Cardiac septum (tissue), 1 donor: ENCODE data around the gene FBP2. TPM values are rescaled to one million over a fixed set of nuclear protein-coding genes. Genes with fewer than 3 reads are reported as not detected.
"Not testable (repeated sequence)": the region's sequence is repeated elsewhere in the genome, so short reads cannot be mapped to it uniquely, and the experiment has no call there.

Source experiments
- DNase-seq: peaks from one replicate; pipeline ENCODE4 v3.0.0-alpha.2; 2020; ENCODE audit warnings: low spot score
- intact Hi-C: fragments of 100-400 bp; cut with DNase I; formaldehyde crosslinking; loops from one replicate; pipeline ENCODE4 v1.14.0; 2022
- total RNA-seq: library from RNA; stranded (reverse); fragmentation: NEBNext Ultra II Directional; extraction: Animal tissue kit (Norgen Biotek cat#: 25700); gene quantifications from one replicate; pipeline ENCODE4 v1.2.1, GENCODE V29; 2021
- donor health status: DM: no; HTN: no; CAD: no.

FBP2 gene
- total RNA-seq, 1 donor from 2014 or later = not detected

GRCh38 chr9:94568250-94568889 lies 25.3 kb downstream of the FBP2 start:
- DNase-seq = no peak
- intact Hi-C loops = no loop called here

DNA sequence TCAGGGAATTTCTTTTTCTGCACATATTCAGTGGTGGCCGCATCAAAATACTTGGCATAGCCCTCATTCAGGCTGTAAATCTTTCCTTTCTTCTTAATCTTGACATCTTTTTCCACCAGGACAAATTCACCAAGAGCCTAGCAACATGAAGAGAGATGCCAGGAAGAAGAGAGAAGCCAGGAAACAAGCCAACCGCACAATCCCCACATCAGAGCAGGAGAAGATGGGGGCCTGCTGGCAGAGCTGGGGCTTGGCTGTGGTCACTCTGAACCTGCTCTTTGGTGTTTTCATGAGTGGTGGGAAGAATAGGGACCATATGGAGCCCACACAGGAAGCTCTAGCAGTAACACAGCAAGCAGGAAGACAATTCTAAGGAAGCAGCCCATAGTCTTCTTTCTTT lies 26.4 kb downstream of the FBP2 start:
- DNase-seq = no peak
- intact Hi-C loops = no loop called here

- intact Hi-C loops = no loop called here
These were observed 27.1 kb downstream of the FBP2 start for GRCh38 chr9:94566550-94566949.

GRCh38 chr9:94564279-94564678 lies 29.3 kb downstream of the FBP2 start:
- intact Hi-C loops, DNase-seq: not testable (repeated sequence)

More at GRCh38 chr9:94566550-94566949, 27.1 kb downstream of the FBP2 start:
- DNase-seq = no peak

DNA sequence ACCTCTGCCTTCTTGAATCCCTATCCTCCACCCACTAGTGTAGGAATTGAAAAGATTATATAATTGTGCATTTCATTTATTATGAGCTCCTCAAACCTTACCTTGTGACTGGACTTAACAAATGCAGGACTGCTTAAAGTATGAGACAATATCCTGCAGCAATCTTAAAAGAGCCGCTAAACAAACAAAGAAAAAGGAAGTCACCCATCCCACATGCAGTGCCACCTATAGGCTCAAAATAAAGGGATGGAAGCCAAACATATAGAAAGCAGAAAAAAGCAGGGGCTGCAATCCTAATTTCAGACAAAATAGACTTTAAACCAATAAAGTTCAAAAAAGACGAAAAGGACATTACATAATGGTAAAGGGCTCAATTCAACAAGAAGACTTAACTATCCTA lies 30.1 kb downstream of the FBP2 start:
- intact Hi-C loops = no loop called here
- DNase-seq = no peak

GRCh38 chr9:94560237-94560636 lies 33.4 kb downstream of the FBP2 start:
- intact Hi-C loops = no loop called here
- no peak for DNase-seq

- intact Hi-C loops = no loop called here
- DNase-seq = no peak
These were observed 36.2 kb downstream of the FBP2 start for GRCh38 chr9:94557376-94557775.

GRCh38 chr9:94554439-94555331 lies 38.9 kb downstream of the FBP2 start, which contains the start of gene PCAT7:
Gene PCAT7 (plus strand): TSS chr9:94555083.
- intact Hi-C loops = no loop called here
- DNase-seq = no peak

- intact Hi-C loops = no loop called here
- DNase-seq = no peak
These were observed 39.6 kb downstream of the FBP2 start for GRCh38 chr9:94554078-94554438.

DNA sequence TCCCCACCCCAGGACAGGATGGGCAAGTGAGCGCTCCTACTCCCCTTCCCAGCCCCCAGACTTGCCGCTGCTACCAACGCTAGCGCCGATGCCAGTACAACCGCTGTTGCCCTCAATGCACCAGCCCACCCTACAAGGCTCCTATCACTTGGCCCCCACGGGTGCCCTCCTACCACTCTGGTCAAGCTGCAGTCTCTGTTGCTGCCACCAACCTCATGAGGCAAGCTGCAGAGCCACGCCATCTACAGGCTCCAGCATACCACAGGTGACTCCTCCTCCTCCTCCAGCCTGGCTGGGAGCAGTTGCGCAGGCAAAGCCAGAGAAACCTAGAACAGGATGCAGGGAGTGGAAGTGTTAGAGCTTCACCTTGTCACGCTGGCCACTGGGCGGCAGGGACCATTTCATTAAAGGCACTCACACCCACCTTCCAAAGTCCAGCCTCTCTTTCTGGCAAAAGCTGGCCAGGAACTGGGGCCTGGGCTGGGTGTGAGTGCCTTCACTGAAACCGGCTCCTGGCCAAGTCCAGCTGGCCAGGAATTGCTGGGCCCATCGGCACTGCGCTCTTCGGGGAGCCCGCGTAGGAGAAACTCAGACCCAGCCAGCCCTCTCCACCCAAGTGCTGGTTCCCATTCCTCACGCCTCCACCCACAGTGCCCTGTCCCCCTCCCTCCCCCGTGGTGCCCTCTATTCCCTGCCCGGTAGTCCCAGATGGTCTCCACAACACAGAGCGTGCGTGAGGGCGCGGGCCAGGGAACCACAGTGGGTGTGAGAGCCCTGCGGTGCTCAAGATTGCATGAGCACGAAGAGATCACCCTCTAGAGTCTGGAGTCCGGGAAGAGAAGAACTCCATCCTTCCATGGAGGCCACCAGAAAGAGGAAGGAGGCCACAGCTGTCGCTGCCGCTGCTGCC lies 40.3 kb downstream of the FBP2 start:
- intact Hi-C loops = no loop called here
- DNase-seq = no peak

DNA sequence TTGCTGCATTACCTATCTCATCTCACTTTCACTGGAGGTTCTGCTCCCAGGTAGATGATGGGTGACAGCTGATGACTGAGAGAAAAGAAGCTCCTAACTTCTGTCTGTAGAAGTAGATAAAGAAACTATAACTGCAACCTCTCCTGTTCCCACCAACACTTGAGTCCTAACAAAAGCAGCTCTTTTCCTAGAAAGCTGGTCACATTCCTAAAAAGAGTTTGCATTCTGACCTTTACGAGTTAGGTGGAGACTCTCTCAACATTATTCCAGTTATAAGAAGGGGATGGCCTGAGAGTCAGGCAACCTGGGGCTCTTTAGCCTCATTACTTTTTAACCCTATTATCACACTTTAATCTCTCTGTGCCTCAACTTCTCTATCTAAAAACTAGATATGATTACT lies 47.7 kb downstream of the FBP2 start:
- intact Hi-C loops = no loop called here
- DNase-seq = no peak

DNA sequence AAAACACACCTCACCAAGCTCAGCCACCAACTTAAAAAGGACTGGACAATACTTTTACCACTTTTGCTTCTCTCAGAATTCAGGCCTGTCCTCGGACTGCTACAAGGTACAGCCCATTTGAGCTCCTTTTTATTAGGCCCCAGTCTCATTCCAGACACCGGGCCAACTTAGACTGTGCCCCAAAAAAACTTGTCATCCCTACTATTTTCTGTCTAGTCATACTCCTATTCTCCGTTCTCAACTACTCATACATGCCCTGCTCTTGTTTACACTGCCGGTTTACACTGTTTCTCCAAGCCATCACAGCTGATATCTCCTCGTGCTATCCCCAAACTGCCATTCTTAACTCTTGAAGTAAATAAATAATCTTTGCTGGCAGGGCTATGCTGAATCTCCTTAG lies 49.3 kb downstream of the FBP2 start:
- intact Hi-C loops, DNase-seq: not testable (repeated sequence)

DNA sequence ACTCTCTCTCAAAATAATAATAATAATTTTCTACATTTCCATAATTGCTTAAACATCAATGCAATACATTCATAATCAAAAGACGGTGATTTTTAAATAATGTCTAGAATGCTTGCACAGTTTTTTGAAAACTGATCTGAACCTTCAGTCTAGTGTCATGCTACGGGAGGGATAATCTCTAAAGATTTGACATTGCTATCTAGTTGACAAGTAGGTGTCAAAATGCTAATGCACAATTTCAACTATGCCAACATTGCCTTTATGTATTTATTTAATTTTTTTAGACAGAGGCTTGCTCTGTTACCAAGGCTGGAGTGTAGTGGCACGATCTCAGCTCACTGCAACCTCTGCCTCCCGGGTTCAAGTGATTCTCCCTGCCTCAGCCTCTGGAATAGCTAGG lies 54.7 kb downstream of the FBP2 start:
- intact Hi-C loops = no loop called here
- no peak for DNase-seq

DNA sequence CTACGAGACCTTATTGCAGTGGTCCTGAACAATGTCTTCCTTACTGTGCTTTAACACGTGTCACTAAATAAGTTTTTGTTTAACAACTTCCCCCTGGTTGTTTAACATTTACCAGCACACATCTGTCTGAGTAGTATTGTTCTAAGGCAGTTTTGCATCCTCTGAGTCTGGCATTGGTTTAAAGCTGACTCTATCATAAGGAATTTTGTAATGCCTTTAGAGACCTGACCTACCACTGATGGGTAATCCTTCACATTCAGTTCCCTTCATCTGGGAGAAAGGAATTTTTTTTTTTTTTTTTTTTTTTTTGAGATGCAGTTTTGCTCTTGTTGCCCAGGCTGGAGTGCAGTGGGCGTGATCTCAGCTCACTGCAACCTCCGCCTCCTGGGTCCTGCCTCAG lies 58.7 kb downstream of the FBP2 start:
- DNase-seq = no peak
- intact Hi-C loops = no loop called here

GRCh38 chr9:94533601-94534000 lies 60.0 kb downstream of the FBP2 start:
- intact Hi-C loops = no loop called here

GRCh38 chr9:94533155-94533554 lies 60.5 kb downstream of the FBP2 start:
- intact Hi-C loops = no loop called here
- DNase-seq = no peak

More at GRCh38 chr9:94533601-94534000, 60.0 kb downstream of the FBP2 start:
- no peak for DNase-seq

DNA sequence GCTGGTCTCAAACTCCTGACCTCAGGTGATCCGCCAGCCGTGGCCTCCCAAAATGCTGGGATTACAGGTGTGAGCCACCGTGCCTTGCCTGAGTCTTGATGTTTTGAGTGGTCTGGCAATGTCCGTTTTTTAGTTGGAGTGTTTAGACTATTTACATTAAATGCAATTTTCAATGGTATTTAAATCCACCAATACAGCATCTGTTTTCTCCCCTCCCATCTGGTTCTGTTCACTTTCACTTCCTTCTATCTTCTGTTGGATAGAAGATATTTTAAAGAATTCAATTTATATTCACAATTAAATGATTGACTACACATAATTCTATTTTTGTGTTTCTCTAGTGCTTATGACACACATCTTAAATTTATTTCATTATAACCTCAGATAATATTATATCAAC lies 64.7 kb downstream of the FBP2 start:
- DNase-seq = no peak
- intact Hi-C loops = no loop called here

GRCh38 chr9:94526951-94527350 lies 66.7 kb downstream of the FBP2 start:
- no peak for DNase-seq
- intact Hi-C loops = no loop called here

DNA sequence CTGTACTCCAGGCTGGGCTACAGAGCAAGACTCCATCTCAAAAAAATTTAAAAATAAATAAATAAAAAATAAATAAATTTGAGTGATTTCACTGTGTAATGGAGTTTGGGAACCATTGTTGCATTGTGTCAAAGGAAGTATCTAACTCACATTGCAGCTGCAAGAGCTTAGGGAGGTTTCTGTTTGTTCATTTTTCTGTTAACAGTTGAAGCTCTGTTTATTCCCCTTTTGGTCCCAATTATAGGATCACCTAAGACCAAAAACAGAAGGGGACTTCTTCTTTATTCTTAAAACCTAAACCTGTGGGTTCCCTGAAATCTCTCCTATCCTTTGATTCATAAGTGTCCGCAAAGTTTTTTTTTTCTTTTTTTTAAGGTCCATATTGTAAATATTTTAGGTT lies 67.4 kb downstream of the FBP2 start:
- intact Hi-C loops = no loop called here

DNA sequence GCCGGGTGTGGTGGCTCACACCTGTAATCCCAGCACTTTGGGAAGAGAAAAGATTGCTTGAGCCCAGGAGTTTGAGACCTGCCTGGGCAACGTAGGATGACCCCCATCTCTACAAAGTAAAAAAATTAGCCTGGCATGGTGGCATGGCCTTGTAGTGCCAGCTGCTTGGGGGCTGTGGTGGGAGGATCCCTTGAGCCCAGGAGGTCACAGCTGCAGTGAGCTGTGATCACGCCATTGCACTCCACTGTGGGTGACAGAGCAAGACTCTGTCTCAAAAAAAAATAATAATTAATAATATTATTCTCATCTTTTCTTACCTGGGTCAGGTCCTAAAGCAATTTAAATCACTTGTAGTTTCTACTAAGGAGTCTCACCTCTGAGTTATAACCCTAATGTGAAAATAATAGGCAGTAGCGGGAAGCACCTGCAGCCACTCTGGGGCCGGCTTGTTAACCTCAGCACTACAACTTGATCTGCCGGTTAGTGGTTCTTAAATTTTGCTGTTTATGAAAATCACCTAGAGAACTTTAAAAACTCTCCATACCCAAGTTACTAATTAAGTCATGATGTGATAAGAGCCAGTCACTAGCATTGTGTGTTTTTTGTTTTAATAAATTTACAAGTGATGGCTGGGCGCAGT lies 68.1 kb downstream of the FBP2 start:
- intact Hi-C loops = no loop called here

More for the DNA sequence above, 67.4 kb downstream of the FBP2 start:
- DNase-seq = no peak

More for the DNA sequence above, 68.1 kb downstream of the FBP2 start:
- DNase-seq = no peak
